NT2/D1 (cell line): ENCODE measurements around the gene MAP2K6.

Experiments
- DNase-seq: peaks from one replicate; pipeline ENCODE4 v3.0.0-alpha.2; 2011; ENCODE audit warnings: low read depth, low spot score
- H3K27me3 ChIP-seq: 2 replicates; pipeline ENCODE4 v1.6.0; 2011; ENCODE audit warnings: mild to moderate bottlenecking; ENCODE audit not compliant: insufficient read length, insufficient read depth
- H3K36me3 ChIP-seq: 2 replicates; pipeline ENCODE4 v1.6.1; 2011; ENCODE audit warnings: mild to moderate bottlenecking, low read length, mixed read lengths; ENCODE audit not compliant: insufficient read depth, insufficient read length
- H3K4me1 ChIP-seq: 2 replicates; pipeline ENCODE4 v1.5.1; 2011; ENCODE audit not compliant: insufficient read depth, insufficient read length
- H3K4me3 ChIP-seq: 2 replicates; pipeline ENCODE4 v1.5.1; 2011; ENCODE audit warnings: low read depth; ENCODE audit not compliant: insufficient read length
- H3K9ac ChIP-seq: 2 replicates; pipeline ENCODE4 v1.6.0; 2011; ENCODE audit warnings: low read depth; ENCODE audit not compliant: insufficient read length
- H3K9me3 ChIP-seq: 2 replicates; pipeline ENCODE4 v1.5.1; 2011; ENCODE audit warnings: mild to moderate bottlenecking, low read length; ENCODE audit not compliant: insufficient read depth
- SUZ12 ChIP-seq: IDR thresholded peaks from 2 replicates; pipeline ENCODE4 v1.6.1; 2011; ENCODE audit not compliant: insufficient read length, insufficient read depth; ENCODE audit errors: extremely low read depth
- YY1 ChIP-seq: IDR thresholded peaks from 2 replicates; pipeline ENCODE4 v1.6.1; 2011; ENCODE audit not compliant: insufficient read length, insufficient read depth
- ZNF274 ChIP-seq: IDR thresholded peaks from 2 replicates; pipeline ENCODE4 v1.6.1; 2011; ENCODE audit warnings: mild to moderate bottlenecking, low read depth, low read length

Gene MAP2K6

GRCh38 chr17:69539274-69539673 is 124.8 kb downstream of the MAP2K6 start:
- H3K27me3 ChIP-seq = no peaks in the 10 kb centered on the region
- H3K9ac ChIP-seq = no peak overlapping the region
- H3K9me3 ChIP-seq = no peaks in the 10 kb centered on the region
- no peak overlapping the region for H3K4me3 ChIP-seq
- no peaks in the 10 kb centered on the region for H3K36me3 ChIP-seq
- no peak for DNase-seq
- TF ChIP-seq ZNF274 (no peak), SUZ12 (no peak), YY1 (no peak)
- no peaks in the 10 kb centered on the region for H3K4me1 ChIP-seq

GRCh38 chr17:69539781-69540319 is 125.4 kb downstream of the MAP2K6 start:
- Histone ChIP-seq H3K36me3 (no peaks in the 10 kb centered on the region), H3K4me1 (no peaks in the 10 kb centered on the region), H3K9me3 (no peaks in the 10 kb centered on the region), H3K4me3 (no peak overlapping the region), H3K27me3 (no peaks in the 10 kb centered on the region), H3K9ac (no peak overlapping the region)
- no peak for DNase-seq
- TF ChIP-seq YY1 (no peak), ZNF274 (no peak), SUZ12 (no peak)

- TF ChIP-seq SUZ12 (no peak), YY1 (no peak), ZNF274 (no peak)
- Histone ChIP-seq H3K9me3 (no peaks in the 10 kb centered on the region), H3K4me3 (no peak overlapping the region), H3K36me3 (no peaks in the 10 kb centered on the region), H3K4me1 (no peaks in the 10 kb centered on the region), H3K27me3 (no peaks in the 10 kb centered on the region), H3K9ac (no peak overlapping the region)
- no peak for DNase-seq
Observed at GRCh38 chr17:69540356-69540755, 125.9 kb downstream of the MAP2K6 start.

- Histone ChIP-seq H3K4me3 (no peak overlapping the region), H3K9me3 (no peaks in the 10 kb centered on the region), H3K36me3 (no peaks in the 10 kb centered on the region), H3K4me1 (no peaks in the 10 kb centered on the region), H3K9ac (no peak overlapping the region), H3K27me3 (no peaks in the 10 kb centered on the region)
- DNase-seq = no peak
- TF ChIP-seq SUZ12 (no peak), ZNF274 (no peak), YY1 (no peak)
Observed at GRCh38 chr17:69547230-69547629, 132.7 kb downstream of the MAP2K6 start.

GRCh38 chr17:69547947-69548346 is 133.4 kb downstream of the MAP2K6 start:
- TF ChIP-seq YY1 = no peak
- Histone ChIP-seq H3K4me3 (no peak overlapping the region), H3K4me1 (no peaks in the 10 kb centered on the region), H3K9me3 (no peaks in the 10 kb centered on the region), H3K27me3 (no peaks in the 10 kb centered on the region), H3K36me3 (no peaks in the 10 kb centered on the region), H3K9ac (no peak overlapping the region)
- DNase-seq = no peak

- Histone ChIP-seq H3K36me3 (no peaks in the 10 kb centered on the region), H3K9me3 (peaks cover 9% of the 10 kb centered on the region; the same call in 1 of the 2 replicates), H3K9ac (no peak overlapping the region), H3K4me3 (no peak overlapping the region), H3K27me3 (no peaks in the 10 kb centered on the region), H3K4me1 (no peaks in the 10 kb centered on the region)
- TF ChIP-seq YY1 = no peak
- no peak for TF ChIP-seq ZNF274
- no peak for TF ChIP-seq SUZ12
- DNase-seq = no peak
Observed at GRCh38 chr17:69551212-69552010, 136.9 kb downstream of the MAP2K6 start.

GRCh38 chr17:69552986-69553667 is 138.6 kb downstream of the MAP2K6 start:
- H3K4me1 ChIP-seq = no peaks in the 10 kb centered on the region

More at GRCh38 chr17:69552986-69553667, 138.6 kb downstream of the MAP2K6 start:
- DNase-seq = no peak
- Histone ChIP-seq H3K9ac (no peak overlapping the region), H3K27me3 (no peaks in the 10 kb centered on the region), H3K36me3 (no peaks in the 10 kb centered on the region), H3K4me3 (no peak overlapping the region), H3K9me3 (peaks cover 9% of the 10 kb centered on the region; the same call in 1 of the 2 replicates)
- no peak for TF ChIP-seq YY1
- TF ChIP-seq ZNF274 = no peak
- TF ChIP-seq SUZ12 = no peak
